ENCODE data around the gene DIRAS2. TPM values are rescaled to one million over a fixed set of nuclear protein-coding genes. Genes with fewer than 3 reads are reported as not detected.

Gene DIRAS2
- total RNA-seq, 1 experiment from 2014 or later: not detected

DNA sequence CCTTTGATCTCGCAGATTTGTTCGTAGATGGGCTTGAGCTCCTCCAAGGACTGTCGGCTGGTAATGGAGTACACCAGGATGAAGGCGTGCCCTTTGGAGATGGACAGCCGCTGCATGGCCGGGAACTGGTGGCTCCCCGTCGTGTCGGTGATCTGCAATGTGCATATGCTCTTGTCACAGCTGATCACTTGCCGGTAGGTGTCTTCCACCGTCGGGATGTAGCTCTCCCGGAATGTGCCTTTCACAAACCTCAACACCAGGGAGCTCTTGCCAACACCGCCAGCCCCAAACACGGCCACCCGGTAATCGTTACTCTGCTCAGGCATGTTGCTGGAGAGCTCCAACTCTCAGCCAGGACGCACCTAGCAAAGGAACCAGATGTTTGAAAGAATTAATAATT is 29.1 kb downstream of the DIRAS2 start:
- no peak for DNase-seq (ENCODE audit: low read depth)

DNA sequence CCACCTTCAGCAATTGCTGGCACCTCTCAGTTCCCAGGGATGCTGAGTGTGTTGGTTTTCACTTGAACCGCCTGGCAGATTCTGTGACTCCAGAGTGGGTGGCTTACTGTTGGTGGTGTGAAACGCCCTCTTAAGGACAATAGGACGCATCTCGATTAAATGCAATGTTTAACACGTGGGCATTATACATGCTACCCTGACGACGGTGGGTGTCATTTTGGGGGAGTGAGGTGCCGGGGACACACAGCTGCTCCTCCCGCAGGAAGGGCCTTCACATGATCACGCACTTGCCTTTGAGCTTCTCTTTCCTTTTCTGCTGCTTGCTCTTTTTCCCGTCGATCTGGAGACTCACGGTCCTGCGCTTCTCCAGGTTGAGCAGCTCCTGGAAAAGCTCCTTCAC is 29.7 kb downstream of the DIRAS2 start:
- no peak for DNase-seq (ENCODE audit: low read depth)

DNA sequence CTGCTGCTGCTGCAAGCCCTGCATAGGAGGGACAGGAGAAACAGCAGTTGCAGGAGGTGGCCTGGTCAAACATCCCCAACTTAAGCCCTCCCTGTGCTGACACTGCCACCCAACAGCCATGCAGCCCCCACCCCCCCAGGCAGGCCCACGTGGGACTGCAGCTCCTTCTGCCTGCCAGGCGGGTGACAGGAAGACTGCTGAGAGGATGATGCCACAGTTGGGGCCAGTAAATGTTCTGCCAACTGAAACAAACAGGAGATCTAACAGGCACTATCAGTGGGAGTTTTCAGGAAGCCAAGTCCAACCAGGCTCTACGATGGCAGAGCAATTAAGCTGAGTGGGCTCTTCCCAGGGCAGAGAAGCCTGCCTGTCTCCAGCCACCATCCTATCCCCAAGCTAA is 31.1 kb downstream of the DIRAS2 start:
- DNase-seq (ENCODE audit: low read depth): no peak

DNA sequence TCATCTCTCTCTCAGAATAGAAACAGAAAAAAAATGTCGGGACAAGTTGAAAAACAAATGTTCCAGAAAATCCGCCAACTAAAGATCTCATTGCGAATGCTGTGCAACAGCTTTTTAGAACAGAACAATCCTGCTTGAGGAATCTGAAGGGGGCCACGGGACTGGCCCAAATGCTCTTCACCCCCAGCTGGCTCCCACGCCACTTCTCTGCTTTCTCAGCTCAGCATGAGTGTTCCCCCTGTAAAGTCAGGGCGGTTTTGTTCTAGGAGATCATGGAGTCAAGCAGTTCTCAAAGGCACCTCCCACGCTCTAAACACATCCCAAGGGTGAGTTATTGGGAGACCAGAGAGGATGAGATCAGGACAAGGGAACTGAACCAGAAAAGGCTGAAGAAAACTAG is 31.5 kb downstream of the DIRAS2 start:
- no peak for DNase-seq (ENCODE audit: low read depth)

DNA sequence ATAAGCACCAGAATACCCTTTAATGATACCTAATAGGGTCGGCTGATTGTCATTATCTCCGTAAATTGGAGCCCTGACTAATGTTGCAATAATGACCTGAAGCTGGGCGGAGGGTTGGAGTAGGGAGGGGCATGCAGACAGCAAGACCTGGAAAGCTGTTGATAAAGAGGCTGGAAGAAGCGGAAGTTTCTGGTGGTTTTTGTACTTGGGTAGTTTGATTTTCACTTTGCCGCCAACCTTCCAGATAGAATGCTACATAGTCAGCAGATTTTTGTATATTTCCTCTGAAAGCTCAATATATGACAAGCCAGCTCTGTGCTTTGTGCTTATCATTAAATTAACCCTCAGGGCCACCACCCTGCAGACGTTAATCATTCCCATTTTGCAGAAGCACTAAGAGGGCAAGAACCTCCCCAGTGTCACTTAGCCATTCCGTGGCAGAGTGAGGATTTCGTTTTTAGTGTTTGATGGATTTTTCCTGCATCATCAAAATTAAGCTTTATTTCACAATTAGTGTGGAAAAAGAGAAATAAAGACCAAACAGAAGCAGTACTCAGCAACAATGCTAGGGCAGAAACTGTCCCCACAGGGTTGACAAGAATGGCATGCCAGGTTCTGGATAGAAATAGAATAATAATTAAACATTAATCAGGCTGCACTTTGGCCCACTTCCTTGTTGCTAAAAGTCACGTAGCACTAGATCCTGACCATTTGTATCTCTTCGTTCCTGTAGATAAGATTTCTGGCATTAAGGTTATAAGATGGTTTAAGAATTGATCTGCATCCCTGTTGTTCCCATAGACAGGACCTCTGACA is 34.7 kb downstream of the DIRAS2 start:
- DNase-seq (ENCODE audit: low read depth): no peak

DNA sequence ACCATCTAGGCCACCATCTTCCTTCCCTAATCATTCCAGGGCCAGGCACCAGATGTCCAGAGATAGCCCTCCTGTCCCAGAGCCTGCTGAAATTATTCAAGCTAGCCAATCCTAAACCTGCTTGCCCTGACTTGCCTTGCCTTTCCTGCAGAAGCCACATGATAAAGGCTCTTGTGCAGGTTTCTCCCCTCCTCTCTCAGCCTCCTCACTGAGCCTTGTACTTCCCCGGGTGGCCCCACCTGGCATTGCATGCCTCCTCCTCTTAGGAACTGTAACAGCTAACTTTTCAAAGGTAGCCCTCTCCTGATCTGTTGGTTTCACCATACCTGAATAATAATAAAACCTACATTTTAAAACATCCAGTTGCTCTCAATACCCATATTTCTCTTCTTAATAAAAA is 42.6 kb downstream of the DIRAS2 start:
- DNase-seq (ENCODE audit: low read depth): no peak

DNA sequence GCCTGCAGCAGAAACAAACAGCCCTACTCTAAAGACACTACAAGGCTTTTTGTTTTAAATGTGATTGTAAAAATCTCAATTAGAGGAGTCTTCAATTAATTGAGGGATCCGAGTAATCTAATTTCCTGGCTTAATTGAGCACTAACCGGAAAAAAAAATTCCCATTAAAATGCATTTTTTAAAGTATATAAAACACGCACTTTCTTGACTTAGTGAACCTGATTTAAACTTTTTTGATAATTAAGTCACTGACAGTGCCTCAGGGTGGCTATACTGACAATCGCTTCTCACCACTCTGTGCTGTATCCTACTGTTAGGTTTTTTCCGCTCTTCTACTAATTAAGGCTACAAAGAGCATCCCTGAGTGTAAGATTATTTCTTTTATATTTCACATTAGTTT is 44.4 kb downstream of the DIRAS2 start:
- DNase-seq (ENCODE audit: low read depth): no peak

DNA sequence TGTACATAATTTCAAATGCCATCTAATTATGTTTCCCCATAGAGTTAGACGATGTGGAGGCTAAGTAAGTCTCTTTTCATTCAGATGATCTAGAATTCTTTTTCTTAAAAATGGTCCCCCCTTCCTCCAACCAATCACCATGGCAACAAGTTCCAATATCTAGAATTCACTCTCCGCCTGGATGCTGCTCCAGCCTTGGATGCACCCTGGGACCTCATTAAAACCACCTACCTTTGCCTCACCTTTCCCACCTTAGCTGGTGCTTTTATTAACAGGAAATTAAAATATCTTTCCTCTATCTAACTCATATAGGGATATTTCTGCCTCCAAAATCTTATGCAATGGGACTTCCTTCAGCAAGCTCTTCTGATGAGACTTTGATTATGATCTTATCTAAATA is 49.0 kb downstream of the DIRAS2 start:
- DNase-seq (ENCODE audit: low read depth): no peak

DNA sequence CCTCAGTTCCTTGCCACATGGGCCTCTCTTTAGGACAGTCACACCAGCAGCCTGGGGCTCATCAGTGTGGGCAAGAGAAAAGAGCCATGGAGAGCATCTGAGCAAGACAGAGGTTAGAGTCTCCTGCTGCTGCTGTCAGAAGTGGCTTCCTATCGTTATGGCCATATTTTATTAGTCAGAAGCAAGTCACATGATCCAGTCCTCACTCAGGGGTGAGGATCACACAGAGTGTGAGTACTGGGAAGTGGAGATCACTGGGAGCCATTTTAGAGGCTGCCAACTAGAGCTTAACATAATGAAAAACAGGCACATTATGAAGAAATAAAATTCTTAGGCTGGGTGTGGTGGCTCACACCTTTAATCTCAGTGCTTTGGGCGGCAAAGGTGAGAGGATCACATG is 62.0 kb downstream of the DIRAS2 start:
- DNase-seq (ENCODE audit: low read depth): no peak

DNA sequence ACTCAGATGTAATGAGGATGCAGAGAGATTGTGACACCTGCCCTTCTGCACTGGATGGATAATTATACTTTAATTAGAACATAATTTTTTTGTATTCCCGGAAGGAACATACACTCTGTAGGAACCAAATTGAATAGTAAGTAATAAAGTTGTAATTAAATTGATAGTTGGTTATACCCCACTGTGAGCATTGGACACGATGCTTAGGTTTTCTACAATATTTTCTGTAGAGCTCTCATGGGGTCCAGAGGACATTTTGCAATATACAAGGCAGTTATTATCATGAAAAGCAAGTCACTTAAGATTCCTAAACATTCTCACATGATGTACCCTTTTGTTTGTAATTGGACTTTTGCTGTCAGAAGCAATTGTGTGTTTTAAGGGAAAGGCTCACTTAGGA is 63.4 kb downstream of the DIRAS2 start:
- no peak for DNase-seq (ENCODE audit: low read depth)

DNA sequence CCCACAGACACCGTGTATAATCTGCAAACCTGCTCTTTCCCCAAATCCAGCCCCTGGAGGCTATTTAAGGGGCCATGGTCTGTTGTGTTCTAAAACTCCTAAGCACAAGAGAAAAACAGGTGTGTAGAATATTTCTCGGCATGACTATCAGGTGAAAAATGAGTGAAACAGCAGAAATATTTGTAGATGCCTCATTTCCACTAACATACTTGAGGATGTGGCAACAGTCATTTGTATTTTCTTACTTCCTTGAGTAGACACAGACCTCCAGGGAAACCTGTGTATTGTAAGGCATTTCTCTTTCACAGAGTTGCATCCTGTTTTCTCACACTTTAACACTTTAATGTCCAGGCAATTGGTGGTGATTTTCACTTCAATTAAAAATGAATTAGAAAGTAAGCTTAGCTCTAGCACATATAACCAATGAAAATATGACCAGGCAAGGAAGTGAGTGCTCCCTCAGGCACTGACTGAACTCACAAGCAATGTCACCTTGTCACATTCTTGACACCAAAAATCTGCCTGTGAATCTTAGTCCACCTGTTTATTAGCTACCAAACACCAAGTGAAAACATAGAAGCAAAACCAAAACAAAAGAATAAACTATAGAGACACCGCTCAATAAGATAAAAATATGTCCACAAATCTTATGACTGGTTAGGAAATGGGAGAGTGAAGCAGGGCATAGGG is 64.4 kb downstream of the DIRAS2 start:
- DNase-seq (ENCODE audit: low read depth): no peak

DNA sequence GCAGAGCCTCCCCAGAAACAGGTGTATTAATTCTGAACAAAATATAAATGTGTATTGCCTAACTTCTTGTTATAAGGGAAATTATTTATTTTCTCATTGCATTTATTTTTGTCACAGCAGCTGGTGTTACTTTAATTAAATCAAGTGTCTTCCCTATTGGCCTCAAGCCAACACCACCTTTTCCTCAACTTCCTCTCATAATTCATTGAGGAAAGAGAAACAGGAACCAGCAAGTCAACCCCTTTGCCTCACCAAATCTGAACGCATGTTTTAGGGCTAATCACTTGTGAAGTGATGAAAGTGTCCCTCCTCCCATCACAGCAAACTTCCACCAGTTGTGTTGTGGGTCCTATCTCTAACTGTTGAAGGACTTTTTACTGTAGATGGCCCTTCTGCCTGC is 73.1 kb downstream of the DIRAS2 start:
- no peak for DNase-seq (ENCODE audit: low read depth)

DNA sequence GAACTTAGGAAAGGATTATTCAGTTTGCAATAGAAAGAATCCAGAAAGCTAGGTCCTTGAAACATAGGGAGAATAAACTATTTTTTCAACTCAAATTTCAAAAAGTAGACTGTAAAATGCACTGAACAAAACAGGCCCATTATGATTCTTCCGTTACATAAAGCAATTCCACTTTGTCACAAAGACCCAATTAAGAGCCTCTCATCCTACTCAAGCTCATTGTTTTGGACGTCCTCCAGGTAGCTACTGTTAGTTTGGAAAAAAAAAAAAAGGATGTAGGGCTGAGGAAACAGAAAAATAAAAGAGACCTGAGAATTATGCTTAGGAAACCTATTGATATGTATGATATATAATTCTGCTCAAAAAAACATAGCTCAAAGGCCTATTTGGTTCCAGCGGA is 74.0 kb downstream of the DIRAS2 start:
- DNase-seq (ENCODE audit: low read depth): no peak

DNA sequence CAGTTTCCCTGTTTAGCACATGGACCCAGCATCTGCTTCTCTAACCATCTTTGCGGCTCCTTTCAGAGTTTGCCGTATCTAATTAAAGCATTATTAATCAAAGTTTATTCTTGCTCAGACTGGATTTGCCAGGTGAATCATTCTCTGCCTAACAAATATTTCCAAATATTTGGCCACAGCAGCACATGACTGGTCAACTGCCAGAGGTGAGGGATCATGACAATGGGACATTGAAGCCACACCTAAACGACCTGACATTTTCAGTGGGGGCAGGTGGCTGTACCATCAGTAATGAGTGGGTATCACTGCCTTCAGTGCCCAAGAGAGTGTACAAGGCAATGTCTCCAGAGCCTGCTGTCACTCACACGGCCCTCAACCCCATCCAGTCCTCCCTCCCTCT is 80.4 kb downstream of the DIRAS2 start:
- no peak for DNase-seq (ENCODE audit: low read depth)

Other genes with a start within 250 kb of the DIRAS2 start
- 0.03 and 0.68 TPM in 2 replicates for gene SYK, start 159.0 kb upstream of the DIRAS2 start, total RNA-seq (2014; rRNA removed; shearing (Covaris generic))